Left ventricle myocardium superior (tissue), 1 donor: ENCODE results near the gene SERPINA10. TPM values are rescaled to one million over a fixed set of nuclear protein-coding genes. Genes with fewer than 3 reads are reported as not detected.
"Not testable (repeated sequence)": the region's sequence is repeated elsewhere in the genome, so short reads cannot be mapped to it uniquely, and the experiment has no call there.

Source experiments
- ATAC-seq: fragments of 200-7000 bp; cut with Tn5 transposase; one replicate; pipeline ENCODE4 v1.9.1; 2020; ENCODE audit warnings: mild to moderate bottlenecking, moderate library complexity
- DNase-seq: peaks from one replicate; pipeline ENCODE4 v3.0.0-alpha.2; 2020
- intact Hi-C: fragments of 100-400 bp; cut with micrococcal nuclease; formaldehyde crosslinking; loops from one replicate; pipeline ENCODE4 v1.11.0; 2022
- total RNA-seq: library from RNA; stranded (reverse); fragmentation: NEBNext Ultra II Directional; extraction: Animal tissue kit (Norgen Biotek cat#: 25700); gene quantifications from one replicate; pipeline ENCODE4 v1.2.1, GENCODE V29; 2021
- donor health status: DM: no; HTN: yes; CAD: no; lungs with severe emphysema.

The SERPINA10 gene
- total RNA-seq, 1 donor from 2014 or later = not detected

DNA sequence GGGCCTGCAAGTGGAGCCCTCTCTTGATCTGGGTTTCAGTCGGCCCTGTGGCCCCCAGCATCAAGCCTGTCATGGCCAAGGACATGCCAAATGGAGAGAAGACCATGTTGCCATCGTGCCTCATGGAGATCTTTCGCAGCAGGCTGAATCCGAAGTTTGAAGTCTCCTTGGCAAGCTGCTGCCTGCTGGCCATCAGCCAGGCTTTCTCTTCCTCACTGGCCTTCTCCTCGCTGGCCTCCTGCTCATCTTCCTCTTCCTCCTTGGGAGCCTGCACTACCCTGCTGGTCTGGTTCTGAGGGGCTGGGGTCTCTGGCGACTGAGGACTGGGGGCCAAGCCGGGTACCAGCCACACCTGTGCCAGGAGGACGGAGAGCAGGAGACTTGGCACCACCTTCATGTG lies 2.9 kb downstream of the SERPINA10 start:
- intact Hi-C loops = no loop called here
- DNase-seq = no peak
- no peak for ATAC-seq

DNA sequence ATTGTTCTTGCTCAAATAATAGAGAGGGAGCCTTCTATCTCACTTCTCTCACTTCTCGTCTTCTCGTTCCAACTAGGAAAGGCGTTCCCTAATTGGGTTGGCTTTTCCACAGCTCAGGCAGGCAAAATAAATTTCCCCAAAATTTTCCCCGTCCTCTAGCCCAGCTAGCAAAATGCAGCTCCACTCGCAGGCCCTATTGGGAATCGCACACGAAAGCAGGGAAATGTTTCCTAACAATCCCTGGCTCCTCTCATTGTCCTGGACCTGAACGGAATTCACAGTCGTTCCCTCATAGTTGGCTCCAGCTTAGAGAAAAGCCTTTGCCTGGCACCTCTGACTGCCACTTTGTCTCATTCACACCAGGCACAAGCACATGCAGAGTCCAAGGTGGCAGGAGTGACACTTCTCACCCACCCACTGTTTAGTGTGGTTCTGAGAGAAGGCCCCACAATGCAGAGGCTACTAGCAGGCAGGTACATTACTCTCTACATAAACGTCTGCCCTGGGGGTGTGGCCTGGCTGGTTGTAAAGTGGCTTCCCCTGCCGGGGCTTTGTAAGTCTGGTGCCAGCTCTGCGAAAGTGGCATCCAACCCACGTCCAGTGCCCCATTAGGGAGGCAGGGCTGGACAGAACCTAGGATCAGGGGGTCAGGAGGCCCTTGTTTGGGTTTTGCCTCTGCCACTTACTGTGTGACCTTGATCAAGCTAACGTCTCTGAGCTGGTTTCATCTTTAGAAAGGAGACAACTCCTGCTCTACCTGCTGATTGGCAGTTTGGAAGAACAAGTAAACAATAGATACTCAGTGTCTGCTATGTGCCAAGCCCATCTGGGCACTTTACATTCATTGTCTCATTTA lies 4.2 kb downstream of the SERPINA10 start:
- no peak for ATAC-seq
- intact Hi-C loops = no loop called here
- no peak for DNase-seq

GRCh38 chr14:94285158-94285557 lies 7.9 kb downstream of the SERPINA10 start:
- intact Hi-C loops = no loop called here
- no peak for DNase-seq
- ATAC-seq = no peak

DNA sequence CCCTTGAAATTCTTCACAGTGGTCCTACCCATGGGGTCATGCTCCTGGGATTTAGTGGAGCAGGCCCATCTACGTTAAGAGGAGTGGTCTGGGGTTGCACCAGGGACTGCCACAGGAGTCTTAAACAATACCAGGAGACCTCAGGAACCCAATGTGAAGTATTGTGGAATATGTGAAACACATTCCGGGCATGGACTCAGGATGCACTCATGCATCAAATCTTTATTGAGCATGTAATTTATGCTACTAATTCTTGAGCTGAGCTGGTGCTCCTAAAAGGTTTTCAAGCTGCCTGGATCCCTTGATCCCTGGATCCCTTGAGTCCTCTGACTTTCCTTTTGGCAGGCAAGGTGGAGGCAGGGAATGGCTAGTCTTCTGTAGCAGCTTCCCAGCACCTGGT lies 8.8 kb downstream of the SERPINA10 start:
- ATAC-seq = no peak
- intact Hi-C loops = no loop called here
- DNase-seq = no peak

GRCh38 chr14:94282991-94283723 lies 9.9 kb downstream of the SERPINA10 start:
- DNase-seq (no peak), ATAC-seq (no peak)

GRCh38 chr14:94278731-94279130 lies 14.3 kb downstream of the SERPINA10 start:
- intact Hi-C loops = no loop called here
- ATAC-seq (no peak), DNase-seq (no peak)

More at GRCh38 chr14:94282991-94283723, 9.9 kb downstream of the SERPINA10 start:
- intact Hi-C loops = no loop called here

DNA sequence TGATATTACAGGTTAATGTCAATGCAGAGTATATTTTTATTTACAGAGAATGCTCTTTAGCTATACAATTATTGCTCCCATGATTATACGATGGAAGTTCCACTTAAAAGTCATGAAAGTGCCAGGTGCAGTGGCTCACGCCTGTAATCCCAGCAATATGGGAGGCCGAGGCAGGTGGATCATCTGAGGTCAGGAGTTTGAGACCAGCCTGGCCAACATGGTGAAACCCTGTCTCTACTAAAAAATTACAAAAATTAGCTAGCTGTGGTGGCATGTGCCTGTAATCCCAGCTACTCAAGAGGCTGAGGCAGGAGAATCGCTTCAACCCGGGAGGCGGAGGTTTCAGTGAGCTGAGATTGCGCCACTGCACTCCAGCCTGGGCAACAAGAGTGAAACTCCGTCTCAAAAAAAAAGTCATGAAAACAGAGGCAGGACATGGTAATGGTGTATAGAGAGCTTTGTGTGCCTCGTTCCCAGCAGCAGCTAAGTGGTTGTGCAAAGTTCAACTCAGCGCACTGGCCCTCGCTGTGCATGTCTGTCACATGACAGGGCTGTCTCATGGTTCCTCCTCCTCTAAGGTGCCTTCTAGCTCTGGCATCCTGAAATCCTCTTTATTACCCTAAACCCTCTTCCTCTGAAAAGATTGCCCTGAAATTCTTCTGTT lies 16.0 kb downstream of the SERPINA10 start:
- ATAC-seq, intact Hi-C loops, DNase-seq: not testable (repeated sequence)

- intact Hi-C loops = no loop called here
- no peak for DNase-seq
- ATAC-seq = no peak
Measured at GRCh38 chr14:94269156-94269555, 23.9 kb downstream of the SERPINA10 start.

GRCh38 chr14:94268582-94268981 lies 24.5 kb downstream of the SERPINA10 start:
- ATAC-seq, intact Hi-C loops, DNase-seq: not testable (repeated sequence)

- DNase-seq = no peak
Measured at GRCh38 chr14:94267352-94267751, 25.7 kb downstream of the SERPINA10 start.

DNA sequence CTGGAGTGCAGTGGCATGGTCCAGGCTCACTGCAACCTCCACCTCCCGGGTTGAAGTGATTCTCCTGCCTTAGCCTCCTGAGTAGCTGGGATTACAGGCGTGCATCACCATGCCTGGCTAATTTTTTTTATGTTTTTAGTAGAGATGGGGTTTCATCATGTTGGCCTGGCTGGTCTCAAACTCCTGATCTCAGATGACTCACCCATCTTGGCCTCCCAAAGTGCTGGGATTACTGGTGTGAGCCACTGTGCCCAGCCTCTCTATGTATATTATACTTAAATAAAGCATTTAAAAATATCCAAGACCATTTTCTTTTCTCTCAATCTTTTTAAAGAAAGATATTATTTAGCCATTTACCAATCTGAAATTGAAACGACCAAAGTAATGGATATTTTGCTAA lies 28.9 kb downstream of the SERPINA10 start:
- intact Hi-C loops, ATAC-seq, DNase-seq: not testable (repeated sequence)

More at GRCh38 chr14:94267352-94267751, 25.7 kb downstream of the SERPINA10 start:
- intact Hi-C loops = no loop called here
- no peak for ATAC-seq

- DNase-seq (no peak), ATAC-seq (no peak)
- intact Hi-C loops = no loop called here
Measured at GRCh38 chr14:94244182-94244581, 48.9 kb downstream of the SERPINA10 start.

DNA sequence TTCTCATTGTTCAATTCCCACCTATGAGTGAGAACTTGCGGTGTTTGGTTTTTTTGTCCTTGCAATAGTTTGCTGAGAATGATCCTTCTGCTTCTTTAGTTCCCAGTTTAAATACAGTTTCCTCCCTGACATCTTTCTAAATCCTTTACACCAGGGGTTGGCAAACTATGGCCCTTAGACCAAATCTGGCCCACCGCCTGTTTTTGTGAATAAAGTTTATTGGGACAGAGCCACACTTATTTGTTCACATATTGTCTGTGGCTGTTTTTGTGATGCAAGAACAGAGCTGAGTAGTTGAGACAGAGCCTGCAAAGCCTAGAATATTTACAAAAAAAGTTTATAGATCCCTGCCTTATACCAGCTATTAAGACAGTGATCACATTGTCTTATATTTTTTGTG lies 53.7 kb downstream of the SERPINA10 start:
- intact Hi-C loops = no loop called here
- no peak for DNase-seq
- ATAC-seq = no peak

DNA sequence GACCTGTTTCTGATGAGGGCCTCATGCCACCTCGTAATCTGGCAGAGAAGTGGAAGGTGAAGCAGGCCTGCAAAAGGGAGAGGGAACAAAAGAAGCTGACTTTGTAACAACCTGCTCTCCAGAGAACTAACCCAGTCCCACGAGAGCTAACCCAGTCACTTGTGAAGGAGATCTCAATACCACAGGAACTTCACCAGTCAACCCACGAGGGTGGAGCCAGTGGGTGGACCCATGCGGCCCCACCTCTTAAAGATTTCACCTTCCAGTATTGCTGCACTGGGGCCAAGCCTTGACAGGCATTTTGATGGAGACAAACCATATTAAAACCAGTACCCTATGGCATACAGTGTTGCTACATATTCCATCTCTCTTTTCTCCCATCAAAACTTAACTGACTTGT lies 55.1 kb downstream of the SERPINA10 start:
- no peak for DNase-seq
- ATAC-seq = no peak
- intact Hi-C loops = no loop called here

GRCh38 chr14:94237046-94237445 lies 56.0 kb downstream of the SERPINA10 start:
- intact Hi-C loops = no loop called here
- no peak for ATAC-seq
- DNase-seq = no peak

Other genes with a start within 250 kb of the SERPINA10 start
- 198 TPM for gene DDX24, start 212.1 kb downstream of the SERPINA10 start, total RNA-seq
- gene IFI27L1, start 212.0 kb downstream of the SERPINA10 start, total RNA-seq = 9.7 TPM
- 151 TPM for gene IFI27, start 182.5 kb downstream of the SERPINA10 start, total RNA-seq
- 41.1 TPM for gene IFI27L2, start 163.7 kb downstream of the SERPINA10 start, total RNA-seq
- gene PPP4R4, start 118.9 kb downstream of the SERPINA10 start, total RNA-seq = 0.30 TPM
- gene SERPINA6, start 30.1 kb upstream of the SERPINA10 start, total RNA-seq = not detected
- not detected for gene SERPINA2, start 73.4 kb upstream of the SERPINA10 start, total RNA-seq
- 7.7 TPM for gene SERPINA1, start 95.3 kb upstream of the SERPINA10 start, total RNA-seq
- not detected for gene SERPINA11, start 159.5 kb upstream of the SERPINA10 start, total RNA-seq
- not detected for gene SERPINA9, start 182.9 kb upstream of the SERPINA10 start, total RNA-seq
- gene SERPINA12, start 216.2 kb upstream of the SERPINA10 start, total RNA-seq = not detected